ENCODE data around the gene C3orf20.

The C3orf20 gene

GRCh38 chr3:14779069-14779685, 104.2 kb downstream of the C3orf20 start:
- in situ Hi-C loops (cut with HindIII; ENCODE audit: low sequenced_read_pairs) = no loop called here
- no peak for DNase-seq (ENCODE audit: low read depth)
- no peak for TF ChIP-seq CTCF (IDR thresholded peaks at IDR 0.05; ENCODE audit: low read depth, low read length, missing control alignments)
- H3K4me3 ChIP-seq (ENCODE audit: low read depth, low read length) = no peak overlapping the region

- peak; percentile 51 for TF ChIP-seq CTCF (IDR thresholded peaks at IDR 0.05; ENCODE audit: low read depth, low read length, missing control alignments)
- in situ Hi-C loops (cut with HindIII; ENCODE audit: low sequenced_read_pairs) = no loop called here
- no peak for DNase-seq (ENCODE audit: low read depth)
- H3K4me3 ChIP-seq (ENCODE audit: low read depth, low read length) = no peak overlapping the region
Measured at GRCh38 chr3:14780927-14781507, 106.1 kb downstream of the C3orf20 start.

GRCh38 chr3:14783480-14784086, 108.6 kb downstream of the C3orf20 start:
- in situ Hi-C loops (cut with HindIII; ENCODE audit: low sequenced_read_pairs) = no loop called here
- no peak overlapping the region for H3K4me3 ChIP-seq (ENCODE audit: low read depth, low read length)
- no peak for TF ChIP-seq CTCF (IDR thresholded peaks at IDR 0.05; ENCODE audit: low read depth, low read length, missing control alignments)
- DNase-seq (ENCODE audit: low read depth) = no peak

- in situ Hi-C loops (cut with HindIII; ENCODE audit: low sequenced_read_pairs) = no loop called here
- H3K4me3 ChIP-seq (ENCODE audit: low read depth, low read length) = no peak overlapping the region
- DNase-seq (ENCODE audit: low read depth) = no peak
- TF ChIP-seq CTCF (IDR thresholded peaks at IDR 0.05; ENCODE audit: low read depth, low read length, missing control alignments) = no peak
Measured at GRCh38 chr3:14784087-14784681, 109.2 kb downstream of the C3orf20 start.

GRCh38 chr3:14785207-14786155, 110.5 kb downstream of the C3orf20 start:
- no peak for TF ChIP-seq CTCF (IDR thresholded peaks at IDR 0.05; ENCODE audit: low read depth, low read length, missing control alignments)
- in situ Hi-C loops (cut with HindIII; ENCODE audit: low sequenced_read_pairs) = loop anchor here (5.0 kb wide), 1 partner anchor 42 kb away; no protein-coding TSS in a partner anchor
- DNase-seq (ENCODE audit: low read depth) = no peak
- H3K4me3 ChIP-seq (ENCODE audit: low read depth, low read length) = no peak overlapping the region

GRCh38 chr3:14786369-14786768, 111.4 kb downstream of the C3orf20 start:
- TF ChIP-seq CTCF (IDR thresholded peaks at IDR 0.05; ENCODE audit: low read depth, low read length, missing control alignments) = no peak
- DNase-seq (ENCODE audit: low read depth) = no peak
- in situ Hi-C loops (cut with HindIII; ENCODE audit: low sequenced_read_pairs) = loop anchor here (5.0 kb wide), 1 partner anchor 41 kb away; no protein-coding TSS in a partner anchor
- H3K4me3 ChIP-seq (ENCODE audit: low read depth, low read length) = no peak overlapping the region

Data from astrocyte of the cerebellum (primary cell).